ENCODE results near the gene CDK4. TPM values are rescaled to one million over a fixed set of nuclear protein-coding genes. Genes with fewer than 3 reads are reported as not detected.
A peak's percentile ranks its signal among the peaks of the same experiment; 100 is the strongest.

Gene CDK4
- total and polyA plus RNA-seq, 2 of the 13 experiments (the other 11 are each of a cell fraction or from before 2014, with no cell fraction given): 191 to 209 TPM

- peak; percentile 12; the same call in 1 of the 2 replicates for TF ChIP-seq FOXO1 (CRISPR knock-in tag; IDR thresholded peaks at IDR 0.05)
- 0 out of 2 replicates have a peak, but pooled peaks have one; percentile 62 for TF ChIP-seq RNF2 (conservative IDR thresholded peaks at IDR 0.05; ENCODE audit: low read depth)
- TF ChIP-seq NRL (CRISPR knock-in tag; IDR thresholded peaks at IDR 0.05; ENCODE audit: borderline replicate concordance): peak; percentile 27; the same call in 1 of the 2 replicates
- peak; percentile 8; the same call in 1 of the 2 replicates for TF ChIP-seq BCL6 (CRISPR knock-in tag; IDR thresholded peaks at IDR 0.05)
- TF ChIP-seq ZNF430 (CRISPR knock-in tag; IDR thresholded peaks at IDR 0.05): 0 out of 2 replicates have a peak, but pooled peaks have one; percentile 85
- peak; percentile 97 for TF ChIP-seq HDAC1 (CRISPR knock-in tag; IDR thresholded peaks at IDR 0.05)
- TF ChIP-seq ZNF770 (CRISPR knock-in tag; IDR thresholded peaks at IDR 0.05): peak; percentile 98
- TF ChIP-seq ZNF414 (CRISPR knock-in tag; IDR thresholded peaks at IDR 0.05): no peak; the same call in 1 of the 2 replicates
- TF ChIP-seq ZNF550 (CRISPR knock-in tag; IDR thresholded peaks at IDR 0.05; ENCODE audit: borderline replicate concordance): no peak
- peak; percentile 63; the same call in 1 of the 2 replicates for TF ChIP-seq FLYWCH1 (CRISPR knock-in tag; IDR thresholded peaks at IDR 0.05)
- TF ChIP-seq ZBTB8A (CRISPR knock-in tag; IDR thresholded peaks at IDR 0.05; ENCODE audit: borderline replicate concordance, low read depth): peak; percentile 81; the same call in 1 of the 2 replicates
- no peak for TF ChIP-seq ZBTB33 (CRISPR knock-in tag; IDR thresholded peaks at IDR 0.05)
- no peak for TF ChIP-seq ZNF615 (CRISPR knock-in tag; IDR thresholded peaks at IDR 0.05; ENCODE audit: borderline replicate concordance)
- TF ChIP-seq ZNF772 (CRISPR knock-in tag; IDR thresholded peaks at IDR 0.05): peak; percentile 88
- peak; percentile 24; the same call in 1 of the 2 replicates for TF ChIP-seq ETV5 (CRISPR knock-in tag; IDR thresholded peaks at IDR 0.05; ENCODE audit: borderline replicate concordance)
- TF ChIP-seq, protein P1, sequence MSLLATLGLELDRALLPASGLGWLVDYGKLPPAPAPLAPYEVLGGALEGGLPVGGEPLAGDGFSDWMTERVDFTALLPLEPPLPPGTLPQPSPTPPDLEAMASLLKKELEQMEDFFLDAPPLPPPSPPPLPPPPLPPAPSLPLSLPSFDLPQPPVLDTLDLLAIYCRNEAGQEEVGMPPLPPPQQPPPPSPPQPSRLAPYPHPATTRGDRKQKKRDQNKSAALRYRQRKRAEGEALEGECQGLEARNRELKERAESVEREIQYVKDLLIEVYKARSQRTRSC (CRISPR knock-in tag; IDR thresholded peaks at IDR 0.05; ENCODE audit: low read depth): no peak
- peak; percentile 60; the same call in 1 of the 2 replicates for TF ChIP-seq ZNF510 (CRISPR knock-in tag; IDR thresholded peaks at IDR 0.05; ENCODE audit: low read depth)
- peak; percentile 88 for TF ChIP-seq ZMAT3 (CRISPR knock-in tag; conservative IDR thresholded peaks at IDR 0.05)
- no peak for TF ChIP-seq RAD51 (IDR thresholded peaks at IDR 0.05; ENCODE audit: borderline replicate concordance)
- TF ChIP-seq ZNF253 (CRISPR knock-in tag; IDR thresholded peaks at IDR 0.05; ENCODE audit: borderline replicate concordance): peak; percentile 40; the same call in 1 of the 2 replicates
- peak; percentile 72; the same call in 1 of the 2 replicates for TF ChIP-seq ZBTB34 (CRISPR knock-in tag; IDR thresholded peaks at IDR 0.05)
- peak; percentile 41; the same call in 1 of the 2 replicates for TF ChIP-seq ZNF3 (CRISPR knock-in tag; IDR thresholded peaks at IDR 0.05)
- peak; percentile 75 for TF ChIP-seq ZNF564 (CRISPR knock-in tag; IDR thresholded peaks at IDR 0.05)
These were observed 19.8 kb upstream of the CDK4 start, which contains the start of gene METTL1 (continued) for GRCh38 chr12:57771873-57772428.
